GM19043 (cell line): ENCODE measurements around the gene RAB1B.
"Not testable (repeated sequence)": the region's sequence is repeated elsewhere in the genome, so short reads cannot be mapped to it uniquely, and the experiment has no call there.

ENCODE experiments used
- ATAC-seq: cut with Tn5 transposase; IDR thresholded peaks from one replicate; pipeline ENCODE4 v1.9.1; 2021; ENCODE audit warnings: low read depth; ENCODE audit not compliant: unreplicated experiment

RAB1B gene

DNA sequence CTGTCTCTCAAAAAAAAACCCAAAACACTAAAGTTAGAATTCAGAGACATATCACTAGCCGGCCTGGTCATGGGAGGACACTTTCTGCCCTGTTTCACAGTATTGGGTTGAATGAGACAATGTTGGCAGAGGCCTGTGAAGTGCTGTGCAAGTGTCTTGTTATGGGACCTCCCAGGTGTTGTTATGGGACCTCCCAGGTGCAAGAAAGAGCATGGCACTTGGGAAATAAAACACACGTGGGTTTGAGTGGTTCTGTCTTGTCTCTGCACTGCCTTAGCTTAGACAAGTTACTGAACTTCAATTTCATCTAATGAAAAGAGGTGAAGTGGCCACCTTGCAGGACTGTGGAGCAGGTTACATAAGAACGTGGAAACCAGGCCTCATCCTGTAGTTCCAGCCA is 28.9 kb upstream of the RAB1B start:
- ATAC-seq = no peak

DNA sequence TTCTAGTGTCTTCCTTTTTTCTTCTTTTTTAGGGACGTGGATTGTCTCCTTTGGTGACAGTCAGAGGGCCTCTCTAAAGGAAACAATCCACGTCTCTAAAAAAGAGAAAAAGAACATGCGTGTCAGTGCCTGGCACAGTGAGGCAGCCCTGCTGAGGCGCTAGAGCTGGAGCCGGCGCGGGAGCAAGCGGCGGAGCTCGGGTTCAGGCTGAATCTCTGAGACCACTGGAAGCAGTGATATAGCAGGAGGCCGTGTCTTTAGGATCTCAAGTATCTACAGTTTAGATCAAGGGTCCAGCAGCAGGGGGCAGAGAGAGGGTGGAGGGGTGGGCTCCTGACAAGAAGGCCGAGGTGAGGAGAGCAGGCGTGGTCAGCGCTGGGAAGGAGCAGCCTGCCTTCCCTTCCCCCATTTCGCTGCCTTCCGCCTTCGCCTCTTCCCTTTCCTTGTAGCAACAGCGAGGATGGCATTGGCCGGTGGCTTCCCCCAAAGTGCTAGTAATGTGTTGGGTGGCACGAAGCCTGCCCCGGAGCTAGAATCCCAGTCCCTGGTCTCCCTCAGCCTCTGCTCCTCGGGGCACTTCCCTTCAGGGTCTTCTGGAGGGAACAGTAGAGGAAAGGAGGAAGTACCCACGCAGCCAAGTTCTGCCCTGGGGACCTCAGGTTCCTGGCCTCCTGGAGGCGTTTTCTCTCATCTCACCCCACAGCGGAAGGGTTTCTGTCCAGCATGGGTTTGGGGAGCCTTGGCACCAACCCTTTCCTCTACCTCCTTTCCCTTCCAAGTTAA is 28.2 kb upstream of the RAB1B start:
- ATAC-seq = no peak

DNA sequence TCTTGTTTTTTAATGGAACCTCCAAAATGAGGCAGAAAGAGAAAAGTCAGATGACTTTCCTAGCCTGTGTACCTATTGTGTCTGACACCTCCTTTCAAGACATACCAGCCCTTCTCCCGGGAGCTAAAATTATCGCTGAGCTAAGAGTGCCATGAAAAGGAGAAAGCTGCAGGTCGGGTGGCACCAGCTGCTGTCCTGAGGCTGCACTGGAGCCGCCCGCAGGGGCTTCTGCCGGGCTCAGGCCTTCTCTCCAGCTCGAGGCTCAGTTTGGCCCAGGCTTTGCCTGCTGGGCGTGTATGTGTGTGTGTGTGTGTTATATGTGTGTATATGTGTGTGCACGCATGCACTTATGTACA is 27.7 kb upstream of the RAB1B start:
- ATAC-seq = no peak

DNA sequence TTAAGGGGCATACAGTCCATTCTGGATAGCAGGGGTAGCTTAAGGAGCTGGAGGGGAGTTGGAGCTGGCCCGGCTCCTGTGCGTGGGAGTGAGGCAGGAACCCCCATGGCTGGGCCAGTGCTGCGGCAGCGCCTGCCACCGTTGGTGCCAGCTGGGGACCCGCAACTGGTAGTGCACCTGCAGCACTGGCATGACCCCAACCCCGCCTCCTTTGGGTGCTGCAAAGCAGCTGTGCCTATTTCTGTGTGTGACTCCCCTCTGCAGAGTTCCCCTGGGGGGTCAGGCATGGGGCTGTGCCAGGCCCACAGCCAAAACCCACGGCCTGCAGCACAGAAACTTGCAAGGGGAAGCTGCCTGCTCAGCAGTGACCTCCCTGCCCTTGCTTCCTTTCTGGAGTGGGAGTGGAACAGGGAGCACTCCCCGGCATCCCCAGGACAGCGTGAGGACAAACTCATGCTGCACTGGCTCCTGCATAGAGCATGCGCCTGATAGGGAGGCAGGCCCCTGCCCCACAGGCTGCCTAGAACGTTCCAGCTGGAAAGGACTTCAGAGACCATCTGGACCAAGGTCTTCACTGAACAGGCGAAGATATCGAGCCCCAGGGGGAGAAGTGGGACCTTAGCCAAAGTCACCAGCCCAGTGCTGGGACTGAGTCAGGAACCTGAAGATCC is 26.2 kb upstream of the RAB1B start:
- no peak for ATAC-seq

DNA sequence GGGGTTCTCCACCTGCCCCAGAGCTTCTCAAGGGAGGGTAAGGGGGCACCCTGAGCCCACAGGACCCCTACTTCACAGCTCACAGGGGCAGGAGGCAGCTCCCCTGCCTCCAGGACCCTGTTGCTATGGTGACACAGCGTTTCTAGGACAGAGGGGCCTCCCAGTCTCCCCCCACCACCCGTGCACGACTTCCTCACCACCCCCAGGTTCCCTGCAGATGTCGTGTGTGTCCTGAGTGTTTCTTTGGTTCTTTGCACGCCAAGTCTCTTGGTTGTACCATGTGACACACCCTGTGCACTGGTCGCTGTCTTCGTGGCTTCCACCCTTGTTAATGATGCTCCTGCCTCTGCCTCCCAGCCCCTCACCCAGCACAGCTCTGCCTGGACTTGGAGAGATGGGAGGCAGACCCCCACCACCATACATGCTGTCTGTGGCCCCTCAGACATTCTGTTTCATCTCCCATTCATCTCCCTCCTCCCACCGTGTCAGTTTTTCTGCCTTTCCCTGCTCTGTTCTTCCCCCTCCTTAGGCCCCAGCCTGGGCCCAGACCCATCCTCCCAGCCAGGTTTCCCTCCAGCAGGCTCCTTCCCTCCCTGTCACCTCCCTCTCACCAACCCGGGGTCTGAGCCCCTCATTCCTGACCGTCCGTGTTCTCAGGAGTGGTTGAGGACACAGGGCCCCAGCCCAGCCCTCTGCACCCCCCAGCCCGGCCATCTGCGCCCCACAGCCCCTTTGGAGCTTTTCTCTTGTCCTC is 24.5 kb upstream of the RAB1B start:
- ATAC-seq = no peak

DNA sequence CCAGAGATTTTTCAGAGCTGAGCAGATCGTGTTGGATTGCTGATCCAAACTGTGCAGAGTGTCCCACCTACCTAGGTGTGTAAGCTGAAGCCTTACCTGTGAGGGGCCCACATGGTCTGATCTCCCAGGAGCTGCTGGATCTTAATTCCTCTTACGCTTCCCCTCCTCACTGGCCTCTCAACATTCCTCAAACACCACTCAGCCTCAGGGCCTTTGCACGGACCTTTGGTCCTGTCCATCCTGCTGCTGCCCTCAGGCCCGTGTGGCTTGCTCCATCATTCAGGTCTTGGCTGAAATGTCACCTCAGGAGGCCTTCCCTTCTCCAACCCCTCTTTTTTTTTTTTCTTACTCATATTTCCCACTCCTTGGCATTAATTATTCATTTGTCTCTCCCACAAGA is 21.1 kb upstream of the RAB1B start:
- ATAC-seq = no peak

DNA sequence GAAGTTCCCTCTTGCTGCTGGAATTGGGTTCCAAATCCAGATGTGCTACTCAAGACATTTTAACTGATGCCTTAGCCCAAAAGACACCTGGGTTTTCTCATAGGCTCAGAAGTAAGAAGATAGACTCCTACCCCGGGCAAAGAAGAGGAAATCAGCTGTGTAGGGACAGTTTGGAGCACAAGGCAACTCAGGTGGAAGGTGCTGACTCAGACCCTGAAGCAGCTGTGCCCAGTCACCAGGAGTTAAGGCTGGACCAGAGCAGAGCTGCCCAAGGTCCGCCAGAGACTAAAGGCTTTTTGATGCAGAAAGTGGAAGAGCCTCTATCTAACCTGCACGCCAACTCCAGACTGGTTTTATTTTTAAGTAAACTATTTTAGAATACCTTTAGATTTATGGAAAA is 20.6 kb upstream of the RAB1B start:
- no peak for ATAC-seq

DNA sequence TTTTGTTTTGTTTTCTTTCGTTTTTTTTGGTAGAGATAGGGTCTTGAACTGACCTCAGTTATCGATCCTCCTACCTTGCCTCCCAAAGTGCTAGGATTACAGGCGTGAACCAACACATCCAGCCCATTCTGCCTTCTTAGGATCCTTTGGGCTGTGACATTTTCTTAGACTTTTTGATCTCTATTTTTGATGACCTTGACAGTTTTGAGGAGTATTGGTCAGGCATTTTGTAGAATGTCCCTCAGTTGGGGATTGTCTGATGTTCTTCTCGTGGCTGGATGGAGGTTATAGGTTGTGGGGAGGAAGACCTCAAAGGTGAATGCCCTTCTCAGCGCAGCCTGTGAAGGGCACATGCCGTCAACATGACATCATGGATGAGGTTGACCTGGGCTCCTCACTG is 19.5 kb upstream of the RAB1B start:
- ATAC-seq = no peak

DNA sequence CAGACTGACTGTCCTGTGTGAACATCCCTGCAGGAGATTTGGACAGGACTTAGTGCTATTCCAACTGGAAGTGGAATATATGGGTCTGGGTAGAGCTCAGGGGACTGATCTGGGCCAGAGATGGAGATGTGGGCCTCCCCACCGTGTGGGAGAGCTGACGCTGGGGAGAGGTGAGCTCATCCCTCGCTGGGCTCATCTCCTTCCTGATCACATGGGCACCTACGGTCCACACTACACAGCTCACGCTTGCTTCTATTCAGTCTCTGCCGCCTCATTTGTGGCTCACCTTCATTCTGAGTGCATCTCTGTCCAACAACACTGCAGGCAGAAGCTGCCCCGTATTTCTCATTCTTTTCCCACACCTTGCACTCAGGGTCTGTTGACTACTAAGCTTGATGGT is 16.6 kb upstream of the RAB1B start:
- ATAC-seq = no peak

DNA sequence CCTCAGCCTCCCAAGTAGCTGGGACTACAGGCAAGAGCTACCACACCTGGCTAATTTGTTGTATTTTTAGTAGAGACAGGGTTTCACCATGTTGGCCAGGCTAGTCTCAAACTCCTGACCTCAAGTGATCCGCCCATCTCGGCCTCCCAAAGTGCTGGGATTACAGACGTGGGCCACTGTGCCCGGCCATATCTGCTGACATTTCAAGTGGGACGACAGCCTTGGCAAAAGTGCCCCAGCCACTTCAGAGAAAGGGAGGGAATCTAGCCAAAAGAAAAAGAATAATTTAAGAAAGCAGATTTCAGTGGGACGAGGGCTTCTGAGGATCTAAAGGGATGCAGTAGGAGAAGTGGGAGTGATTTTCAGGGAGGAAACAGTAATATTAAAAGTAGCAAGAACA is 15.4 kb upstream of the RAB1B start:
- ATAC-seq = not testable (repeated sequence)

DNA sequence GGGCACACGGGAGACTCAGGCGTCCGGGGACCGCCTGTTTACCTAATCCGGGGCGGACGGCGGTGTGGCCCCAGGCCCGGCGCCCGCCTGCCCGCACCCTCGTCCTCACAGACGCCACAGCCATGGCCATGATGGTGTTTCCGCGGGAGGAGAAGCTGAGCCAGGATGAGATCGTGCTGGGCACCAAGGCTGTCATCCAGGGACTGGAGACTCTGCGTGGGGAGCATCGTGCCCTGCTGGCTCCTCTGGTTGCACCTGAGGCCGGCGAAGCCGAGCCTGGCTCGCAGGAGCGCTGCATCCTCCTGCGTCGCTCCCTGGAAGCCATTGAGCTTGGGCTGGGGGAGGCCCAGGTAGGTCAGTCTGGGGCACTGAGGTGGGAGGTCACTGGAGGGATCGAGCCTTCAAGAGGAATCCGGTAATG is 10.0 kb upstream of the RAB1B start:
- ATAC-seq = no peak

DNA sequence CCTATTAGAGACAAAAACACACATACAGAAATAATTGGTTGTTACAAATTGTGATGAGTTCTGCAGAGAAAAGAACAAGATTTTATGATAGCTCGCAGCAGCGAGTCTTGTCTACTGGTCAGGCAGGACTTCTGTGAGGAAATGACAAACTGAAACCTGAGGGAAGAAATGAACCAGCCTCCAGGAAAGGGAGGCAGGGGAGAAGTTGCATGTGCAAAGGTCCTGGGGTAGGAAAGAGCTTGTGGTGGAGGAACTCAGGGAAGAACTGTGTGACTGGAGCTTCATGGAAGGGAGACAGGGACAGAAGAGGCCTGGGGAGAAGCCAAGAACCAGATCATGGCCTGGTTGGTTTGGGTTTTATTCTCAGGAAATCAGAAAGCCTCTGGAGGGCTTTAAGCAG is 9.2 kb upstream of the RAB1B start:
- no peak for ATAC-seq

DNA sequence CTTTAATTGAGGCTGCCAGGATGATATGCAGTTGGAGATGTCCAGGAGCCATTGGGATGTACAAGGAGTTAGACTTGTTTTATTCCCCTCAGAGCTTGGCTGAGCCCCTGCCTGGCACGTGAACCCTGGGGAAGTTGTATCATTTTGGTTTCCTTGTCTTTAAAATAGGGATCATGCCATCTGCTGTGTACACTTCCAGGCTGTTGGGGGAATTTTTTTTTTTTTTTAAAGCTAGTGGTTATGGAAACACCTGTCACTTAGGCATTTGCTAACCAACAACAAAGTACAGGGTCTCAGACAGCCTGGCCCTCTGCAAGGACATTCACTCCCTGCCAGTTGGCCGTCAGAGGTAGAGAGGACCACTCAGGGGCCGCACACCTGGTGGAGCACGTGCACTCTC is 8.5 kb upstream of the RAB1B start:
- ATAC-seq = no peak

DNA sequence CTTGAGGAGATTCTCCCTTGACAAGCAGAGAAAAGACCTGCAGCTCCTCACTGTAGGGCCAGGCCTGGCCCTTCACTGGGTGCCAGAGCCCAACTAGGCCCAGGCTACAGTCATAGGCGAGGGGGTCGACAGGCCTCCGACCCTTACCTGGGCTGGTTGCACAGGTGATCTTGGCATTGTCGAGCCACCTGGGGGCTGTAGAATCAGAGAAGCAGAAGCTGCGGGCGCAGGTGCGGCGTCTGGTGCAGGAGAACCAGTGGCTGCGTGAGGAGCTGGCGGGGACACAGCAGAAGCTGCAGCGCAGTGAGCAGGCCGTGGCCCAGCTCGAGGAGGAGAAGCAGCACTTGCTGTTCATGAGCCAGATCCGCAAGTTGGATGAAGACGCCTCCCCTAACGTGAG is 6.9 kb upstream of the RAB1B start:
- ATAC-seq = no peak

DNA sequence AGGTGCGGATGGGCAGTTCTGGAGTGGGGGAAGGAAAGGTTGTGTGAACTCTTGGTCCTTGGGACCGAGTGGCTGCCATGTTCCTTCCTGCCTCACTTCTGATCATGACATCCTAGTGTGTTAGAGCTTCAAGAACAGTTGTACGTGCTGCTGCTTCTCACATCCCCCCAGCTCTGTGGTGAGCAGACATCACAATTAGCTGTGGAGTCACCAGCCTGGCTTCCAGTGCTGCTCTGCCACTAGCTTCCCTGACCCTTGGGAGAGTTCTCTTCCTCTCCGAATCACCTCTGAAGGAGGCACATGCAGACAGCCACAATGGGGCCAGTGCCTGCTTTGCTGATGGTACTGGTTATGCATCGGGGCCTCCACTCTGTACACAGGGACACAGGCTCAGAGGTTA is 6.2 kb upstream of the RAB1B start:
- ATAC-seq = no peak

DNA sequence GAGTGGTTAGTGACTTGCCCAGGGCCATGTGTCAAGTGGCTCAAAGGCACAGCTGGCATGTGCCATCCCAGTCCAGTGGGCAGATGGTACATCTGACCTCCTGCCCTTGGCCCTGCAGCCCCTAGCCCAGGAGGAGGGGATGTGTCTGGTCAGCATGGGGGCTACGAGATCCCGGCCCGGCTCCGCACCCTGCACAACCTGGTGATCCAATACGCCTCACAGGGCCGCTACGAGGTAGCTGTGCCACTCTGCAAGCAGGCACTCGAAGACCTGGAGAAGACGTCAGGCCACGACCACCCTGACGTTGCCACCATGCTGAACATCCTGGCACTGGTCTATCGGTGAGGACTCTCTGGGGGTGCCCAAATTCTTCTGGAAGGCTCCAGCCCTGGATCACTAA is 5.7 kb upstream of the RAB1B start:
- no peak for ATAC-seq

DNA sequence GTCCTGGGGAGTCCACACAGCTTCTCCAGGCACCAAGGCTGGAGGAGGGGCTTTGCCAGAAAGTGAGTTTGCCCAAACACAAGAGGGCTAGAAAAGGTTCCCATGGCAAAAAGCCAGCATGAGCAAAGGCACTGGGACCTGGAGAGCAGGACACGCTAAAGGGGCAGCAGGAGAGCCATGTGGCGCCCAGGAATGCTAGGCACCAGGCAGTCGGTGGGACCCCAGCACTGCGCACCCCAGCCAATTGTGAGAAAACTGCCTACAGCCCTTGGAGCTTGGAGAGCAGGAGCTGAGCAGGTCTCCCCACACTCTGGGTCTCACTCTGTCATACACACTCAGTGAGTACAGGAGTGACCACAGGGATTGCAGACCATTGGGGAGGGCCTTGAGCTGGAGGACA is 5.2 kb upstream of the RAB1B start:
- ATAC-seq = no peak

DNA sequence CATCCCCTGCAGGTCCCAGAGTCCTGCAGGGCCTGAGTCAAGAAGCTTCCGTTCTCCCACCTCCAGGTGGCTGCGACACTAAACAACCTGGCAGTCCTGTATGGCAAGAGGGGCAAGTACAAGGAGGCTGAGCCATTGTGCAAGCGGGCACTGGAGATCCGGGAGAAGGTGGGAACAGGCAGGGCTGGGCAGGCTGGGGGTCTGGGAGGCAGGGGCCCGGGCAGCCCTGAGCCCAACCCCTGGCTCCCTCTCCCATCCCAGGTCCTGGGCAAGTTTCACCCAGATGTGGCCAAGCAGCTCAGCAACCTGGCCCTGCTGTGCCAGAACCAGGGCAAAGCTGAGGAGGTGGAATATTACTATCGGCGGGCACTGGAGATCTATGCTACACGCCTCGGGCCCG is 4.7 kb upstream of the RAB1B start:
- ATAC-seq = no peak

DNA sequence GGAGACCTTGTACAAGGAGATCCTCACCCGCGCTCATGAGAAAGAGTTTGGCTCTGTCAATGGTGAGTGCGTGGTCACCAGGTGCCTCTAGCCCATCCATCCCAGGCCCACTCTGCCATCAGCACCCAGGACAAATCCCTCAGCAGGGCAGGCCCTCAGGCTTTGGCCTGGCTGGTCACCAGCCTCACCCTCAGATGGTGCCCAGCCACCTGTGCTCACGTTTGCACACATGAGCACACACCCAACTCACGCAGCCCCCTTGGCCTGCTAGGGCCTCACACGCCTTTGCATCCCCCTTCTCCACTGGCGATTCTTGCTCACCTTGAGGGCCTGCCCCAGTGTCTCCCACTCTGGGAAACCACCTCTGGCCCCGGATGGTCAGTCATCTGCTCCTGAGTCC is 4.1 kb upstream of the RAB1B start:
- no peak for ATAC-seq

DNA sequence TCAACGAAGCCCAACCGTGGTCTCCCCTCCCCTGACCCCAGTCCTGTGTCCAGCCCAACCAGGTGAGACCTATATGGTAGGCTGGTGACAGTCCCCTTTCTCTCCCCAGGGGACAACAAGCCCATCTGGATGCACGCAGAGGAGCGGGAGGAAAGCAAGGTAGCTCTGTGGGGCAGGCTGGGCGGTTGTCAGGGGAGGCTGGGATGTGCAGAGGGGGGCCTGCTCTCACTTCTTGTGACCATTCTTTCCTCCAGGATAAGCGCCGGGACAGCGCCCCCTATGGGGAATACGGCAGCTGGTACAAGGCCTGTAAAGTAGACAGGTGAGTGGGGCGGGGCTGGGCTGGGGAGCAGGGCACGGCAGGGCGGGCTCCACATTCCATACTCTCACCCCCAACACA is 3.5 kb upstream of the RAB1B start:
- no peak for ATAC-seq

DNA sequence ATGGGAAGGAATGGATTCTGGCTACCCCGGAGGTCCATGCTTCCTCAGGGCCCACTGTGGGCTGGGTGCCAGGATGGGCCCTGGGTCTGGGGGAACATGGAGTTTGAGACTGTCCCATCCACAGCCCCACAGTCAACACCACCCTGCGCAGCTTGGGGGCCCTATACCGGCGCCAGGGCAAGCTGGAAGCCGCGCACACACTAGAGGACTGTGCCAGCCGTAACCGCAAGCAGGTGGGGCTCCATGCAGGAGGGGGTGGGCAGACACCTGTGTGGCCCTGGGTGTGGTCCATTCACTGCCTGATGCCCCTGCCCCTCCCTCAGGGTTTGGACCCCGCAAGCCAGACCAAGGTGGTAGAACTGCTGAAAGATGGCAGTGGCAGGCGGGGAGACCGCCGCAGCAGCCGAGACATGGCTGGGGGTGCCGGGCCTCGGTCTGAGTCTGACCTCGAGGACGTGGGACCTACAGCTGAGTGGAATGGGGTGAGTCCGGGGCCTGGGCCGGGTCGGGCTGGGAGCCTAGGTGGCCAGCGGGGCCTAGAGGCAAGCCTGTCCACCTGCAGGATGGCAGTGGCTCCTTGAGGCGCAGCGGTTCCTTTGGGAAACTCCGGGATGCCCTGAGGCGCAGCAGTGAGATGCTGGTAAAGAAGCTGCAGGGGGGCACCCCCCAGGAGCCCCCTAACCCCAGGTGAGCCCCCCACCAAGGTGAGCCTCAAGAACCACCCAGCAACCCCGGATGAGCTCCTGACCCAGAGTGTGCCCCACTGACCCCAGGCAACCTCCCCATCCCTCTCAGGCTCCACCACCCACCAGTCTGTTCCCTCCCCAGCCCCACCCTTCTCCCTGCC is 2.7 kb upstream of the RAB1B start:
- no peak for ATAC-seq
